Renal cortical epithelial cell (primary cell): ENCODE results near the gene BMERB1. TPM values are rescaled to one million over a fixed set of nuclear protein-coding genes. Genes with fewer than 3 reads are reported as not detected.
A peak's percentile ranks its signal among the peaks of the same experiment; 100 is the strongest.
"Not testable (repeated sequence)": the region's sequence is repeated elsewhere in the genome, so short reads cannot be mapped to it uniquely, and the experiment has no call there.

Experiments
- DNase-seq: peaks from one replicate; pipeline ENCODE4 v3.0.0-alpha.2; 2011; ENCODE audit warnings: low read depth
- total RNA-seq: library from RNA; depleted of rRNA; stranded (reverse); fragments of >200 nt; gene quantifications from 2 replicates; pipeline ENCODE4 v1.2.3, GENCODE V29; 2014

Gene BMERB1
- total RNA-seq, 1 donor from 2014 or later = 12.6 TPM

DNA sequence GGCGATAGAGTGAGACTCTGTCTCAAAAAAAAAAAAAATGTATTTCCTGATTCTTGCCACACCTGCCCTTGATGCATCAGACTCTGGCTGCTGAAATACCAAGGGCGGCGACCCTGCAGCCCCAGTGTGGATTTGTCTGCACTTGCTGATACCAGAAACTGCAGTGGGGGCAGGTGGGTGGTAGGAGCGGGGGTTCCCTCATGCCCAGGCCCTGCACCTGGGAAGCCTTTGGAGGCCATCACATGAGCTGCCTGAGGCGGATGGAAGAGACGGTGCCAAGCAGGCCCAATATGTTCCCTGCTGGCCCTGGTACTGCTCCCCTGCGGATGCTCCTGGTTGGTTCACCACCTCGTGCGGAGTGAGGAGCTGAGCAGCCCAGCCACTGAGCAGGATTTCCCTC is 157.9 kb downstream of the BMERB1 start:
- DNase-seq = no peak

DNA sequence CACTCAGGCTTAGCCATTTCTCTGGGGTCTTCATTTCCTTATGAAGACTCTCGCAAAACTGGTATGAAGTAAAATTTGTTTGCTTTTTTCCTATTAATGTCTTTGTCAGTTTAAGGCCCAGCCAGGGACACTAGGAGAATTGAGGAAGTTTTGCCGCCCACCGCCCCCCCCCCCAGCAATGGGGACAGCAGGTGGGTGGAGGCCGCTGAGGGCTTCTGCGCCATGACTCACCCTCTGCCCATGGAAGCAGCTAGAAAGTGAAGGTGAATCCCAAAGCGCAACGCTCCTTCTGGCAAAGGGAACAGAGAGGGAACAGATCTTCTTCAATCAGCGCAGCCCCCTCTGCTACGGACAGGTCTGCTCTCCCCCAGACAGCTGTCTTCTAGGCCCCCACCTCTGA is 158.8 kb downstream of the BMERB1 start:
- no peak for DNase-seq

DNA sequence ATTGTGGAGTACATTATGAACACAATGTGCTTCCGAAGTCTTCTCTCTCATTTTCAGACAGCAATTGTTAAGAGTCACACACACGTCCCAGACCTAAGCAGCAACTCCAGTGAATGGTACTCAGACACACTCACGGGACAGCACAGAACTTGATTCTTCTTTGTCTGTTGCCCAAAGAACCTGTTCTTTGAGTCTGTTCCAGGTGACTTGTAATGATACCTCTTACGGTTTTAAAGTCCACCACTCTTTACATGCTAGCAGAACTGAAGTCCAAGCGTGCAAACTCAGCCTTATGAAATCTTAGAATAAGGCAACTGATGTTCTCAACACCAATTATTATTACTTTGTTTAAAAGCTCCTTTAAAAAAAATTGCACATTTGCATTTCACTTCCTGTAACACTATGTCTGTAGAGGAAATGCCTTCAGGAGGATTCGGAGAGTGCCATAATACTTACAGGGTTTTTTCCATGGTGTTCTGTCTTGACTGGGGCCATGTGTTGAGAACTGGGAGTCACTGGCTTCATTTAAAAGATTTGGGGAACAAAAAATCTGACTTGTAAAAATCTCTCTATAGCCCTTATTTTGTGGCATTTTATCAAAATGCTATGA is 160.4 kb downstream of the BMERB1 start:
- no peak for DNase-seq

DNA sequence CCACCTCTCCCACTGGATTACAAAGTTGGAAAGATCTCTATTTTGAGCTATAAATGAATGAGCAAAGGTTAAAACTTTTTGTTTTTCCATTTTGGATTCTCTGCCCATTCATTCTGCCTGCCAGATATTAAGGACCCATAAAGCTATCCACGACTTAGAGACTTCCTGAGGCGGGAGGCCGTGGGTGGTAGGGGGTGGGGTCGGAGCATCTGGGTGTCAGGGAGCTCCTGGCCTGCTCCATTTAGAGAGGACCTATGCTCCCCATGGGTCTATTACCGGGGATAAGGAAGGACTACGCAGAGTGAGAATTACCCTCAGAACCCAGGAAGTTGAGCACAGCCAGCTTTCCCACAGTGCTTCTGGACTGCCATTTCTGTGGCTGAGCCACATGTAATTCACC is 162.7 kb downstream of the BMERB1 start:
- DNase-seq = no peak

DNA sequence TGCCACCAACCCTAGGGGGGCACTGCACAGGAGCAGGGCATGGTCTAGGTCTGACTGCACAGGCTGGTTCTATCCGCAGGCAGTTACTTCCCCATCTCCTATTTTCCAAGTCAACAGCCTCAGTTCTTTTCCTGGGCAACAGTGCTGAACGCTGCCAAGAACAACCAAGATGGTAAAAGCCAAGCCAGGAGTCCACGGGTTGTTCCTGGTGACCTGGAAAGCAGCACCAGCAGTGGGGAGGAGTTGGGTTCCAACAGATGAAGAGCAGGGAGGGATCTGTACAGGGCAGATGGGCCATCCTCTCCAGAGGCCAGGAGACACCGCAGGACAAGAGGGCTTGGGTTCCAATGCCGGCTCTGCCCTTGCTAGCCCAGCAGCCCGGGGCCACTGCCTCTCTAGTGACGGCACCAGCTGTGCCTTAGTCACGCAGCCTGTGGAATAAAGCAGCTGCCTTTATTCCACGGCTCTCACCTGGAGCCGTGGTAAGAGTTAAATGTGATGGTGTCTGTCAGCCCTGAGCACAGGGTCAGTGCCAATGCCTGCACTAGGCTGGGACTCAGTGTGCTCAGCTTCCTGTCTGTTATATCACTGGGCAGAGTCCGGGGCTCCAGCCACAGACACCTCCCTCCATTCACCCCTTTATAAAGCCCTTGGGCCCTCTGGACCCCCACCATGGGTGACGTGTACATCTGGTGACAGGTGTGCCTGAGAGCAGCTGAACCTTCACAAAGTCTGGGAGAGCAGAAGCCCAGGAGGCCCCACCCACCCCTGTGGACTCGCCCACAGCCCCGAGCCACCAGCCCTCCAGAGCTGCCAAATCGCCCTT is 163.6 kb downstream of the BMERB1 start:
- DNase-seq = no peak

DNA sequence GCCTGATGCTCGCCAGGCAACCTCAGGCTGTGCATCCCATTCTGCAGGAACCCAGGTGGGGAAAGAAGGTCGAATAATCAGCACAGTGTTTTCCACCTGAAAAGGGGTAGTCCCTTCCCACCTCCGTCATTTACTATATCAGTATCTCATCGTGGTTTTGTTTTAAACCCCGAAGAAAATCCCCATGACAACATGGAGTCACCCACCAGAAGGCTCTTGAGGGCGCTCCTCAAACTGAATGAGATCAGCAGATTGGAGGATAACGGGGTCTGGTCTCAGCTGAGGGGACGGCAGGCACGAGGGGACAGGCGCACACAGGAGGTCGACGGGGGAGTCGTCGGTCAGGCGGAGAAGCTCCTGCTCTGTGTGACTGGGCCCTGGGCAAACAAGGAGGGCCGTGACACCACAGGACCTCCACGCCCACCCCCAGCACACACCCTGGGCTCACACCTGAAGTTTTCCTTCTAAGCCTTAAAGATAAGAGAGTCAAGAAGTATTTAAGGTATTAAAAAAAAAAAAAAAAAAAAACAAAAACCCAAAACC is 164.3 kb downstream of the BMERB1 start:
- DNase-seq = no peak

- DNase-seq = peak; percentile 19
Measured at GRCh38 chr16:15599303-15600070, 165.1 kb downstream of the BMERB1 start.

- DNase-seq = no peak
Measured at GRCh38 chr16:15601212-15601879, 167.0 kb downstream of the BMERB1 start.

- no peak for DNase-seq
Measured at GRCh38 chr16:15602285-15603044, 168.1 kb downstream of the BMERB1 start.

- DNase-seq = no peak
Measured at GRCh38 chr16:15604460-15605440, 170.4 kb downstream of the BMERB1 start.

DNA sequence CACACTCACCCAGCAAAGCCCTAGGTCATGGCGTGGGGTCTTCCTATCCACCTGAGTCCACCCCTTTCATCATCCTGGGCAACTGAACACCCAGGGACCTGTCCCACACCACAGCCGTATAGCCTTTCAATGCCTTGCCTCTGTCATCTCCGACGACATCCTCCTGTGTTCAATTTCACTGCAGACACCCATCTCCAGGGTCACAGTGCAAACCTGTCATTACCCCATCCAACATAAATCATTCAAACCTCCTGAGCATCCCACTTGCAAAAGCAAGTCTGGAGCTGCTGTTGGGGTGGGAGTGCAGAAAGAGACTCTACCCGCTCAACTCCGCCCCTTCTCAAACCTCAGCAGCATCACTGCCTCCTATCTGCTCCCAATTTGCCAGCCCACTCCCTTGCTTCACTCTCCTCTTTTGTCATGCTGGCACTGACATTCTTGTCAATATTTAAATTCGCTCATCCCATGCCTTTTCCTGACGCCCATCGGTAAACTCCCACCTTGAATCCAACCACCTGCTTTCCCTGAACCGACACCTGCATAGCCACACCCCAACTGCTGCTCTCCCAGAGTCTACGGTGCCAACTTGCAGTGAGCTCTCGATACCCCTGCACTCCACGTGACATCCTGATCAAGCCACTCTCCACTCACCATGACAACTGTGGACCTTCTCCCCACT is 171.6 kb downstream of the BMERB1 start:
- DNase-seq = no peak

GRCh38 chr16:15606518-15607220 is 172.3 kb downstream of the BMERB1 start:
- DNase-seq = no peak

DNA sequence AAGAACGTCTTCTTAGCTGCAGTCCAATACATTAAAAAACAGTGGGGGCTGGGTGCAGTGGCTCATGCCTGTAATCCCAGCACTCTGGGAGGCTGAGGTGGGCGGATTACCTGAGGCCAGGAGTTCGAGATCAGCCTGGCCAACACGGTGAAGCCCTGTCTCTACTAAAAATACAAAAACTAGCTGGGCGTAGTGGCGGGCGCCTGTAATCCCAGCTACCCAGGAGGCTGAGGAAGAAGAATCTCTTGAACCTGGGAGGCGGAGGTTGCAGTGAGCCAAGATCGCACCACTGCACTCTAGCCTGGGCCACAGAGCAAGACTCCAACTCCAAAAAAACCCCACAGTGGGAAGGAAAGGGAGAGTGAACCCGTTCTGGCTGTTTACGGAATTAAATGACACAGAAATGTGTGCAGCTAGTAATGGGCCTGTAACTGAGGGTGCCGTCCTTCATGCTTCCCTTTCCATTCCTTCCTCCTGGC is 172.9 kb downstream of the BMERB1 start:
- not testable (repeated sequence) for DNase-seq

DNA sequence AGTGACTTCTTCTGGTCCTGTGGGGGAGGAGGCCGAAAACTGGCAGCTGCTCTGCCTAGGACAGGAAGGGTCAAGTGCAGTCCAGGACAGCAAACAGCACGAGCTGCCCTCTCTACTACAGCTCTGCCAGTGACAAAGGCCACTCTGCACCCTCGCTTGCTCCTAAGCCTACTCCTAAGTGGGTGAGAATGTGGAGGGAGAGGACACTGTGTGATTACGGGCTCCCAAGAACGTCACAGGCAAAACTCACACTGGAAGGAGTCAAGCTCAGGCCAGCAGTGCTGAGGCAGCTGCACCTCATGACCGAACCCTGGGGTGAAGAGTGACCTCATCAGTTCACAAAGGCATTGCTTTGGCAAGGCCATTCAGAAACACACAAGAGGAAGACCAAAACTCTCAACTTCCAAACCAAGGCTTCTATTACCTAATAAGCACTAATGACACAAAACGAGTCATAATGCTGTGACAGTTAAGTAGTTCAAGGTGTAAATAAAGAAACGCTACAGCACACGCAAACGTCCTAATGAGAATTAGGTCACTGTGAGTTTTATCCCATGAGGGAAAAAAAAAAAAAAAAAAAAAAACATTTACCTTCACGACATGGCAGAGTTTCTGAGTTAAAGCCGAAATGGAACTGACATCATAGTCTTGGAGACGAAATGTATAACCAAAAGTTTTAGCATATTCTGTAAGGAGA is 173.5 kb downstream of the BMERB1 start:
- DNase-seq = peak; percentile 58

DNA sequence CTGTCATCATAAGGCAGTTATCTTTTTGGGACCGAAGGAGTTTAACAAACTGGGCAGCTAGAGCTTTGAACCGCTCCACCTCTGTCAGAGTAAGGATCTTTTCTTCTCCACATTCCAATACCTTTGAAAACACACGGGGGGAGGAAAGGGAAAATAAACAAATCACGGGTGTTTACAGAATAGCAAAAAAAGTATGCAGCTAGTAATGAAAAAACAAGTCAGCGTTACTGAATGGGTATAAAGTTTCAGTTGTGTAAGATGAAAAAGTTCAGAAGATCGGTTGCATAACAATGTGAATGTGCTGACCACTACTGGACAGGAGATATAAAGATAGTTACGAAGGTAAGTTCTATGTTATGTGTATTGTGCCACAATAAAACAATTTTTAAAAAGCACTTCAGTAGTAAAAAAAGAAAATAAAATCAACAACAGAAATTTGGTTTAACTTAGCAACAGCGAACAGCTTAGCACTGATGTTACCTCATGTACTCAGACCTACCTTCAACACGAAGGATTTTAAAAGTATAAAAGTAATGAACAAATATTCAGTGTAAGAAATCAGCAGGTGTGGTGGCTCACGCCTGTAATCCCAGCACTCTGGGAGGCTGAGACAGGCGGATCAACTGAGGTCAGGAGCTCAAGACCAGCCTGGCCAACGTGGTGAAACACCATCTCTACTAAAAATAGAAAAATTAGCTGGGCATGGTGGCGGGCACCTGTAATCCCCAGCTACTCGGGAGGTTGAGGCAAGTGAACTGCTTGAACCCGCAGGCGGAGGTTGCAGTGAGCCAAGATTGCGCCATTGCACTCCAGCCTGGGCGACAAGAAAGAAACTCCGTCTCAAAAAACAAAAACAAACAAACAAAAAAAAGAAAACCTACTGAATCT is 174.3 kb downstream of the BMERB1 start:
- peak; percentile 22 for DNase-seq

DNA sequence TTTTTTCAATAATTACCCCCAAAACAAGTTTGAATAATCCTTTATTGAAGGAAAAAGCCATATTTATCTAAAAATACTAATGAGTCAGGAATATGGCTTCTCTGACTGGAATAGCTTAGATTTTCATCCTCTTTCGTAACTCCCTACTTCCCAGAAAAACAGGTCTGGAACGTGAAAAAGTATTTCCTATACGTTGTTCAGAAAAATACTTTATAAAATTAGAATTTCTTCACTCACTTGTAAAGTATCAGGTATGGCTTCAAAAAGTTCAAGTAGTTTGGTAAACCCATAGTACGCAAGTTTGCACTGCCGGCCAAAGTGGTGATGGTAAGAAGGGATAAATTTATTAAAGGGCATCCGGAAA is 174.9 kb downstream of the BMERB1 start:
- DNase-seq = no peak

GRCh38 chr16:15610369-15610871 is 176.0 kb downstream of the BMERB1 start:
- DNase-seq = no peak
